GM21576 (cell line): ENCODE data around the gene S1PR4.
"Not testable (repeated sequence)": the region's sequence is repeated elsewhere in the genome, so short reads cannot be mapped to it uniquely, and the experiment has no call there.

Source experiments
- ATAC-seq: cut with Tn5 transposase; IDR thresholded peaks from one replicate; pipeline ENCODE4 v1.9.1; 2021; ENCODE audit warnings: mild to moderate bottlenecking, moderate library complexity; ENCODE audit not compliant: unreplicated experiment

The S1PR4 gene

DNA sequence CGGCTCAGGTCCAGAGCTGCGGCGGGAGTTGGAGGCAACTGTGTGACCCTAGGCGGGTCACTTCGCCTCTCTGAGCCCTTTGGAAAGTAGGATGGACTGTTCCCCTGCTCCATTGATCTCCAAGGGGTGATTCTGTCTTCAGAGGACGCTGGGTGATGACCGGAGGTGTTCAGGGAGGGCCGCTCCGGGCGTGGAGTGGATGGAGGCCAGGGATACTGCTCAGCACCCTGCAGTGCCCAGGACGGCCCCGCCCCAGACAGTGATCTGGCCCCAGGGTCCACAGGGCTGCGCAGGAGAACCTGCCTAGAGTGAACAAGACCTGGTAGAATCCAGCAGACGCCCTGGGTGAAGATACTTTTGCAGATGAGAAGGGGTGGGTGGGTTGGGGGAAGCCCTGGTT is 14.1 kb downstream of the S1PR4 start:
- ATAC-seq, result no peak

GRCh38 chr19:3193256-3194105 is 14.9 kb downstream of the S1PR4 start:
- ATAC-seq, result no peak

DNA sequence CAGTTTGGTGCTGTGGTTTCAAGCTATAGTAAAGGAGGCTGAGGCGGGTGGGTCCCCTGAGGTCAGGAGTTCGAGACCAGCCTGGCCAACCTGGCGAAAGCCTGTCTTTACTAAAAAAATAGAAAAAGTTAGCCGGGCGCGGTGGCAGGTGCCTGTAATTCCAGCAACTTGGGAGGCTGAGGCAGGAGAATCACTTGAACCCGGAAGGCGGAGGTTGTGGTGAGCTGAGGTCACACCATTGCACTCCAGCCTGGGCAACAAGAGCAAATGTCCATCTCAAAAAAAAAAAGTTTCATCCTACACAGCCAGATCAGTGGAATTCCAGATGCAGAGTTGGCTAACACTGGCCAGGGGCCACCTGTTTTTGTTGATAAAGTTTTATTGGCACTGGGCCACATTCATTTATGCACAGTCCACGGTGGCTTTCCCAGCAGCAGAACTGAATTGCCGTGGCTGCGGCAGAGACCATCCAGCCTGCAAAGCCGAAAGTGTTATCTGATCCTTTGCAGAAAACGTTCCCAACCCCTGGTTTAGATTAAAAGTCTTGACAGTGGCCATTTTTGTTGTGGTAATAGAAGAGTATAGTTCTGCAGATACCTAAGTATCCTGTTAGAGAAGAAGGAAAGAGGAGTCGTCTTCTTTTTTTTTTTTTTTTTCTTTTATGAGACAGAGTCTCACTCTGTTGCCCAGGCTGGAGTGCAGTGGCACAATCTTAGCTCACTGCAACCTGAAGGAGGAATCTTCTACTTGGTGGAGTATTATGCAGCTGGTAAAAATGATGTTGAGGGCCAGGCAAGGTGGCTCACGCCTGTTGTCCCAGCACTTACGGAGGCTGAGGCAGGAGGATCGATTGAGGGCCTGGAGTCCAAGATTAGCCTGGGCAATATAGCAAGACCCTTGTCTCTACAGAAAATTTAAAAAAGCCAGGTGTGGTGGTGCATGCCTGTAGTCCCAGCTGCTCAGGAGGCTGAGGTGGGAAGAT is 15.8 kb downstream of the S1PR4 start:
- no peak for ATAC-seq

GRCh38 chr19:3196064-3196932 is 17.7 kb downstream of the S1PR4 start:
- no peak for ATAC-seq

DNA sequence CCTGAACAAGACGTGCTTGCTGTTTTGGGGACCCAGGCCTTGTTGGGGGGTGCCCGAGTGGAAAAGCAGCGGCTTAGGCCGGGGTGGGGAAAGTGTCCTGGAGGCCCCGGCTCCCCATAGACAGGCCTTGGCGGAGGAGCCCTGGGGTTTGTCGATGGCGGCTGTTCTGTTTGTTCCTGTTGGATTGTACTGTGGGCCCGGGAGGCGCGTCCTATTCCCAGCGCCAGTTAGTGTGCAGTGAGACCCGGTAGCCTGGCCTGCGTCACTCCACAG is 18.3 kb downstream of the S1PR4 start:
- ATAC-seq, result no peak

GRCh38 chr19:3198901-3199700 is 20.5 kb downstream of the S1PR4 start:
- no peak for ATAC-seq

DNA sequence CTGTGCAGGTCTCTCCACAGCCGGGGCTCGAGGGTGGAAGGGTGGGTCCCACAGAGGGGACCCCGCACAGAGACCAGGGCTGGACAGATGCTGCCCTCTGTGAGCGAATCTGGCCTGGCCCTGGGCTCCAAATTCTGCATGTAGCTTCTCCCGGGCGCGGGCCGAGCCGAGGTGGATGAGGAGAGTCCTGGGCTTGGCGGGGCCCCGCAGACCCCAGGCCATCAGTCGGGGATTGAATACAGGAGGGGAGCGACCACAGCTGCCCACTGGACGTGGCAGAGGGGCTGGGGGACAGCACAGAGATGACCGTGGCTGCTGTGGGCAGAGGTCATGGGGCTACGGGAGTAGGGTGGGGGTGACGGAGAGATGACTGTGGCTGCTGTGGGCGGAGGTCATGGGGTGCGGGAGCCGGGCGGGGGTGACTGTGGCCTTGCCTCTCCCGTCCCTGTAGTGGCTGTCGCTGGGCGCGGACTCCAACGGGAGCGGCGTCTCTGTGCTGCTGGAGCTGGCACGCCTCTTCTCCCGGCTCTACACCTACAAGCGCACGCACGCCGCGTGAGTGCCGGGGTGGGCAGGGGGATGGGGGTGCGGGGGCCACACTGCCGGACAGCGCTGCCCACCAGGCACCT is 22.6 kb downstream of the S1PR4 start:
- ATAC-seq, result no peak

DNA sequence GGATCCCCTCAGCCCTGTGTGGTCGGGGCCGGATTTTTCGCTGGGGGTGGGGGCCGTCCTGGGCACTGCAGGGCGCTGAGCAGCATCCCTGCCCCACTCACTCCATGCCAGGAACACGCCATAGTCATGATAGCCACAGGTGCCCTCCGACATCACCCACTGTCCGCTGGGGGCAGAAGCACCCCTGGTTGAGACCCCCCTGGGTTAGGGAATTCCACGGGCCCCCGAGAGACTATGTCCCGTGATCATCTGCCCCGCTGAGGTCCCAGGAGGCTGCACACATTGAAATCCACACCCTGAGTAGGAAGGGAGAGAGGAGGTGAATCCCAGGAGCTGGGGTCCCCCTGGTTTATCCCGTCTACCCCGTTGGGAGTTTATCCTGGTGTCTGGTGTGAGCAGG is 23.3 kb downstream of the S1PR4 start:
- no peak for ATAC-seq

DNA sequence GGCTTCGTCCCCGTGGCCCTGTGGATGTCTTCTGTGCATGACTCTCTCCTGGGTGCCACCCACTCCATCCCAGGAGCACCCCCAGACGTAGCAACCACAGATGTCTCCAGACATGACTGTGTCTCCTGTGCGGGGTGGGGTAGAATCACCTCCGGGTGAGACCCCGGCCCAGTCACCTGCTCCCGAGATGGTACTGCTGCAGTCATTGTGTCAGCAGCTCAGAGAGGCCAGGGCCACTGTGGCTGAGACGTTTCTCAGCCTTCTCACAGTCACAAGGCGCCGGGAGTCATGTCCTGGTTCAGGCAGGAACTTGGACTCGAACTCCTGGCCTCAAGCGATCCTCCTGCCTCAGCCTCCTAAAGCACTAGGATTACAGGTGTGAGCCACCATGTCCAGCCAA is 23.8 kb downstream of the S1PR4 start:
- ATAC-seq, result no peak

GRCh38 chr19:3202895-3203294 is 24.3 kb downstream of the S1PR4 start:
- ATAC-seq, result not testable (repeated sequence)

GRCh38 chr19:3203805-3204645 is 25.5 kb downstream of the S1PR4 start:
- ATAC-seq, result no peak

DNA sequence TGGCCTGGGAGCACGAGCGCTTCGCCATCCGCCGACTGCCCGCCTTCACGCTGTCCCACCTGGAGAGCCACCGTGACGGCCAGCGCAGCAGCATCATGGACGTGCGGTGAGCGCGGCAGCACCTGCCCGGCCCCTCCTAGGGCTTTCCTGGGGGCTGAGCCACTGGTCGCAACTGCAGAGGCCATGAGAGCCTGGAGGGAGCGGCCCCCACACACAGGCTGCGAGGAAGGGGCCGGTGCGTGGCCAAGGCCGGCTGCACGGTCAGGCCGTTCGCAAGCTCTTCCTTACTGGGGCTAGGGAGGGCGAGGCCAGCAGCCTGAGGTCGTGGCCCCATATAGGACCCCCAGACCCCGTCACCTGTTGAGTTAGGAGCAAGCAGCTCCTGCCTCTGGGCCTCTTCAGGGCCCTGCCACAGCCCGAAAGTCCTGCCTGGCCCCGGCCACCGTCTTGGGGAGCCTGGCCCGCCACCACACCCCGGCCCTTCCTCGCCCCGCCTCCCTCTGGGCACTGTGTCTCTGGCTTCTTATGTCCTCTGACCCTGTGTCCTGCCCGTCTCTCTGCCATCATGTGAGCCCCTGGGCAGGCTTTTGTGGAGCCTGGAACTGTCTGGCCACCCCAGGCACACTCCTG is 26.2 kb downstream of the S1PR4 start:
- ATAC-seq, result no peak

DNA sequence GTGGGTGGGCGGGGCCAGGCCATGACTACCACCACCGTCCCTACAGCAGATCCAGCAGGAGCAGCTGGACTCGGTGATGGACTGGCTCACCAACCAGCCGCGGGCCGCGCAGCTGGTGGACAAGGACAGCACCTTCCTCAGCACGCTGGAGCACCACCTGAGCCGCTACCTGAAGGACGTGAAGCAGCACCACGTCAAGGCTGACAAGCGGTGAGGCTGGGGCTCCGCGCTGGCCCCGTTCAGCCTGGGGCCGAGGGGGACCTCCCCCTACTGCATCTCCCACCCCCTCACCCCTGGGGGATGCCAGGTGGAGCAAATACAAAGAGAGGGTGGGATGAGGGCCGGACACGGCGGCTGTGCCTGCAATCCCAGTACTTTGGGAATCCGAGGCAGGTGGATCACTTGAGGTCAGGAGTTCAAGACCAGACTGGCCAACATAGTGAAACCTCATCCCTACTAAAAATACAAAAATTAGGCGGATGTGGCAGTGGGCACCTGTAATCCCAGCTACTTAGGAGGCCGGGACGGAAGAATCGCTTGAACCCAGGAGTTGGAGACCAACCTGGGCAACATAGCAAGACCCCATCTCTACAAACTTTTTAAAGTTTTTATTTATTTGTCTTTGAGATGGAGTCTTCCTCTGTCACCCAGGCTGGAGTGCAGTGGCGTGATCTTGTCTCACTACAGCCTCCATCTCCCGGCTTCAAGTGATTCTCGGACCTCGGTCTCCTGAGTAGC is 27.8 kb downstream of the S1PR4 start:
- no peak for ATAC-seq

GRCh38 chr19:3207461-3208242 is 29.1 kb downstream of the S1PR4 start:
- ATAC-seq, result no peak

GRCh38 chr19:3208317-3209207 is 30.0 kb downstream of the S1PR4 start:
- ATAC-seq, result no peak
